Activated CD8-positive, alpha-beta T cell treated with anti-CD3 and anti-CD28 coated beads for 36 hours (primary cell): ENCODE data around the gene OTUB1. TPM values are rescaled to one million over a fixed set of nuclear protein-coding genes. Genes with fewer than 3 reads are reported as not detected.

ENCODE experiments used
- ATAC-seq: fragments of 200-7000 bp; cut with Tn5 transposase; one replicate; pipeline ENCODE4 v1.10.0; 2021; ENCODE audit warnings: mild to moderate bottlenecking, moderate library complexity
- CTCF ChIA-PET: fragments of 350-600 bp; sonication (Branson Sonifier 250); formaldehyde crosslinking; loops from one replicate; lab custom pipeline; 2021; ENCODE audit warnings: antibody characterized with exemption; lab: Charles Lee
- POLR2A ChIA-PET: fragments of 350-600 bp; sonication (Branson Sonifier 250); formaldehyde crosslinking; loops from one replicate; lab custom pipeline; 2021; ENCODE audit warnings: antibody characterized with exemption; lab: Charles Lee
- DNase-seq: peaks from one replicate; pipeline ENCODE4 v3.0.0-alpha.2; 2020
- H3K27ac Mint-ChIP-seq: one replicate; pipeline ENCODE4 v1.8.0; 2021; ENCODE audit warnings: mild to moderate bottlenecking, mixed read lengths
- H3K27me3 Mint-ChIP-seq: one replicate; pipeline ENCODE4 v1.8.0; 2021; ENCODE audit warnings: mixed read lengths
- H3K36me3 Mint-ChIP-seq: one replicate; pipeline ENCODE4 v1.8.0; 2021; ENCODE audit warnings: low read depth, mixed read lengths
- H3K4me1 Mint-ChIP-seq: one replicate; pipeline ENCODE4 v1.8.0; 2021; ENCODE audit warnings: low read depth, mixed read lengths
- H3K4me3 Mint-ChIP-seq: one replicate; pipeline ENCODE4 v1.8.0; 2021; ENCODE audit warnings: mild to moderate bottlenecking, moderate library complexity, mixed read lengths
- H3K9me3 Mint-ChIP-seq: one replicate; pipeline ENCODE4 v1.8.0; 2021; ENCODE audit warnings: mixed read lengths
- CTCF ChIP-seq: fragments of 200-600 bp; IDR thresholded peaks from one replicate; pipeline ENCODE4 v1.8.0; 2022; ENCODE audit warnings: antibody characterized with exemption, mild to moderate bottlenecking
- intact Hi-C: fragments of 100-400 bp; cut with micrococcal nuclease; formaldehyde crosslinking; loops from one replicate; pipeline ENCODE4 v1.10.0; 2022
- total RNA-seq, 2 experiments: library from RNA; stranded (reverse); gene quantifications; one replicate each; pipeline ENCODE4 v1.2.3, GENCODE V29; 2021

Gene OTUB1
- total RNA-seq, 2 experiments from 2014 or later = 70.1 to 73.9 TPM

DNA sequence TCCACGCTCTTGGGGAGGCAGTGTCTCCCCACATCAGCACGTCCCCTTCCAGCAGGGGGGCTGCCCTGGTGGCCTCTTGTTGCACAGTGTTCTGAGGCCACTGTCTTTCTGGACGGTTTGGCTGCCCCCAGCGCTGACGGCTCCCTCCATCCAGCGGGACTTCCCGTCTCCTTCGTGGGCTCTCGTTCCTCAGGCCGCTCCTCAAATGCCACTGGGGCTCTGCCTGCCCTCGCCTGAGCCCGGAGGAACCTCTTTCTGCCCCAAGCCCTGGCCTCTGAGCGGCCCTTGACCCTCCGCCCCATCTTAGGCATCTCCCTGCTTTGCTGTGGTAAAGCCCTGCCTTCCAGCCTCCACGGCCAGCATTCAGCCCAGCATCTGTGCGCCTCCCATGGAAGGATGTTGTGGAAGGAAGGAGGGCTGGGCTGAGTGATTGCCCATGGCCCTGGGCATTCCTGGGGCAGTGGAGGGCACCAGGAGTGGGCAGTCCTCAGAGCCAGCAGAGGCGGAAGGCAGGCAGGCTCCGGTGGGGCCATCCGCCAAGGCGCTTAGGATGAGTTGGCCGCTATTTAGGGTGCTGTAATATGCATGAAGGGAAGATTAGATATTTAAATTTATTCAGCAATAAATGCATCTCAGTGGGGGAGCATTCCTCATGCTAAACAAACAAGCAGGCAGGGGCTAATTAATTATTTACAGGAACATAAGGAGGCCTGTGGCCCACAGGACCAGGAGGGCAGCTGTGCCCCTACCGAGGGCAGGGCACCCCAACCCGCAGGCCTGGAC, 17.8 kb downstream of the OTUB1 start:
- DNase-seq (no peak), ATAC-seq (no peak)
- Mint-ChIP-seq H3K27me3 (peaks cover 29% of the 10 kb centered on the region), H3K9me3 (no peaks in the 10 kb centered on the region), H3K4me1 (peaks cover 10% of the 10 kb centered on the region), H3K27ac (no peak overlapping the region), H3K4me3 (no peak overlapping the region), H3K36me3 (no peaks in the 10 kb centered on the region)
- CTCF ChIA-PET = interaction anchor here (1.5 to 6.5 kb wide), 3 partner anchors 145 to 149 kb away, joined by 4 to 151 read pairs (median 6); no protein-coding TSS in a partner anchor
- POLR2A ChIA-PET = interaction anchor here (1.6 kb wide), 1 partner anchor 36 kb away, joined by 3 read pairs; no protein-coding TSS in a partner anchor
- intact Hi-C loops = loop anchor here (5.0 kb wide), 1 partner anchor 143 kb away; no protein-coding TSS in a partner anchor
- no peak for TF ChIP-seq CTCF

DNA sequence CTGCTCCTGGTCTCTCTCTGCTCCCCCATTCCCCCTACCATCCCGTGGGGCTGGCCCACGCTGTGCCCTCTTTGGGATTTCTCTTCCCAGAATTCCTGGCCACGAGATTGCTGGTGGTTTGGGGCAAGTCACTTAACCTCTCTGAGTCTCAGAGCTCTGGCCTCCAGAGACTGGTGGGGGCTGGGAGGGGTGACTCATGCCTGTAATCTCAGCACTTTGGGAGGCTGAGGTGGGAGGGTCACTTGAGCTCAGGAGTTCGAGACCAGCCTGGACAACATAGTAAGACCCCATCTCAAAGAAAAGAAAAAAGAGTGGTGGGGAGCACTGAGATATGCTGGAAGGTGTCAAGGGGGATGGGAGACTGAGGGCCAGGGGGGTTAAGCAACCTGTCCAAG, 18.3 kb downstream of the OTUB1 start:
- Mint-ChIP-seq H3K9me3 (no peaks in the 10 kb centered on the region), H3K27ac (no peak overlapping the region), H3K36me3 (no peaks in the 10 kb centered on the region), H3K4me3 (no peak overlapping the region), H3K27me3 (peaks cover 30% of the 10 kb centered on the region), H3K4me1 (peaks cover 10% of the 10 kb centered on the region)
- ATAC-seq (no peak), DNase-seq (no peak)
- POLR2A ChIA-PET = no interaction called here
- CTCF ChIA-PET = interaction anchor here (1.5 to 1.6 kb wide), 2 partner anchors 144 to 149 kb away, joined by 4 to 6 read pairs; no protein-coding TSS in a partner anchor
- intact Hi-C loops = loop anchor here (5.0 kb wide), 1 partner anchor 143 kb away; no protein-coding TSS in a partner anchor
- no peak for TF ChIP-seq CTCF

- no peak for ATAC-seq
- no peak overlapping the region for H3K4me3 Mint-ChIP-seq
- CTCF ChIA-PET = interaction anchor here (1.3 to 1.9 kb wide), 4 partner anchors 15 to 147 kb away, joined by 3 to 6 read pairs (median 5); no protein-coding TSS in a partner anchor
Measured at GRCh38 chr11:64005691-64006090, 19.5 kb downstream of the OTUB1 start.

GRCh38 chr11:64006398-64006797, 20.2 kb downstream of the OTUB1 start:
- TF ChIP-seq CTCF = no peak
- DNase-seq (no peak), ATAC-seq (no peak)
- no peaks in the 10 kb centered on the region for H3K36me3 Mint-ChIP-seq
- no peak overlapping the region for H3K4me3 Mint-ChIP-seq
- peaks cover 7% of the 10 kb centered on the region for H3K4me1 Mint-ChIP-seq
- ChIA-PET CTCF (interaction anchor here (1.3 to 1.9 kb wide), 2 partner anchors 16 to 141 kb away, joined by 3 to 6 read pairs; no protein-coding TSS in a partner anchor), POLR2A (no interaction called here)
- H3K9me3 Mint-ChIP-seq = peaks cover 10% of the 10 kb centered on the region
- no peak overlapping the region for H3K27ac Mint-ChIP-seq
- intact Hi-C loops = no loop called here
- H3K27me3 Mint-ChIP-seq = peaks cover 29% of the 10 kb centered on the region

More at GRCh38 chr11:64005691-64006090, 19.5 kb downstream of the OTUB1 start:
- H3K9me3 Mint-ChIP-seq = peaks cover 7% of the 10 kb centered on the region
- H3K27me3 Mint-ChIP-seq = peaks cover 31% of the 10 kb centered on the region
- H3K4me1 Mint-ChIP-seq = peaks cover 7% of the 10 kb centered on the region
- H3K36me3 Mint-ChIP-seq = no peaks in the 10 kb centered on the region
- POLR2A ChIA-PET = interaction anchor here (0.5 kb wide), 1 partner anchor 12 kb away, joined by 3 read pairs; no protein-coding TSS in a partner anchor
- intact Hi-C loops = no loop called here
- H3K27ac Mint-ChIP-seq = no peak overlapping the region
- TF ChIP-seq CTCF = no peak
- DNase-seq = no peak
